GM19463 (cell line): Measurements from ENCODE around the gene EAF1.
"Not testable (repeated sequence)": the region's sequence is repeated elsewhere in the genome, so short reads cannot be mapped to it uniquely, and the experiment has no call there.

Experiments
- ATAC-seq: cut with Tn5 transposase; IDR thresholded peaks from one replicate; pipeline ENCODE4 v1.9.1; 2021; ENCODE audit warnings: mild to moderate bottlenecking, moderate library complexity; ENCODE audit not compliant: unreplicated experiment

The EAF1 gene

GRCh38 chr3:15427182-15427880 is at the start of gene EAF1, which contains the start of gene METTL6:
TSS of gene EAF1 (plus strand) at chr3:15427598. CDS start at chr3:15427780, 182 bp downstream.
TSS of gene METTL6 (minus strand) at chr3:15427544. CDS start at chr3:15426511, 1,033 bp downstream.
- ATAC-seq, result peak; percentile 94

DNA sequence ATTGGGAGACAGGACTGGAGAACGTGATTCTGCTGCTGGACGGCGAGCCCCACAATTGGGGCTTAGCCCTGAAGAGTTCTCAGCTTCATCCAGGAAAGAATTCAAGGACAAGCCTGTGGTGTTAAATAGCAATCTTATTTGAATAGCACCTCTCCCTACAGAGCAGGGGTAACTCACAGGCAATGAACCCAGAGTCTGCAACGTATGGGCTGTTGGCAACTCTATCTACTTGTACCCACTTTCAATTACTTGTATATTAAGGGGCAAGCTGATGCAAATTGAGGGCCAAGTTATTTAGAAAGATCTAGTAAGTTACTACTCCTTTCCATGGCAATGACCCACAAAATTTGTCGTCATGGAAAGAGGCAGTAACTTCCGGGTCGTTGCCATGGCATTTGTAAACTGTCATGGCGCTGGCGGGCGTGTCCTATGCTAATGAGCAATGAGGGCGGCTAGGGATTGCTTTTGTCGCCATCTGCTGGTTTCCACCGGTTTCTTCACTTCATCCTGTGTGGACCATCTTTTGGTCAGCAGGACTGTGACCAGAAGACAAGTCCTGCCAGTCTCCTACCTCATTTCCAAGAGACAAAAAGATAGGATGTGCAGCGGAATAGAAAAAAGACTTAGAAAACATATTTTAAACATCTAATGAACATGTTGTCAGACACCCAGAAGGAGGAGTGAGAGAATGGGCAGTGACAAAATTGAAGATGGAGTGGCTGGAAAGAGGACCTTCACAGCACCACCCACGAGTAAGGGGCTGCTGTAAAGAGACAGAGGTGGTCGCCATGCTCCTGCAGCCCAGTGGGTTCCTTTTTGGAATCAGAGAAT is 49.2 kb upstream of the EAF1 start:
- peak; percentile 93 for ATAC-seq

DNA sequence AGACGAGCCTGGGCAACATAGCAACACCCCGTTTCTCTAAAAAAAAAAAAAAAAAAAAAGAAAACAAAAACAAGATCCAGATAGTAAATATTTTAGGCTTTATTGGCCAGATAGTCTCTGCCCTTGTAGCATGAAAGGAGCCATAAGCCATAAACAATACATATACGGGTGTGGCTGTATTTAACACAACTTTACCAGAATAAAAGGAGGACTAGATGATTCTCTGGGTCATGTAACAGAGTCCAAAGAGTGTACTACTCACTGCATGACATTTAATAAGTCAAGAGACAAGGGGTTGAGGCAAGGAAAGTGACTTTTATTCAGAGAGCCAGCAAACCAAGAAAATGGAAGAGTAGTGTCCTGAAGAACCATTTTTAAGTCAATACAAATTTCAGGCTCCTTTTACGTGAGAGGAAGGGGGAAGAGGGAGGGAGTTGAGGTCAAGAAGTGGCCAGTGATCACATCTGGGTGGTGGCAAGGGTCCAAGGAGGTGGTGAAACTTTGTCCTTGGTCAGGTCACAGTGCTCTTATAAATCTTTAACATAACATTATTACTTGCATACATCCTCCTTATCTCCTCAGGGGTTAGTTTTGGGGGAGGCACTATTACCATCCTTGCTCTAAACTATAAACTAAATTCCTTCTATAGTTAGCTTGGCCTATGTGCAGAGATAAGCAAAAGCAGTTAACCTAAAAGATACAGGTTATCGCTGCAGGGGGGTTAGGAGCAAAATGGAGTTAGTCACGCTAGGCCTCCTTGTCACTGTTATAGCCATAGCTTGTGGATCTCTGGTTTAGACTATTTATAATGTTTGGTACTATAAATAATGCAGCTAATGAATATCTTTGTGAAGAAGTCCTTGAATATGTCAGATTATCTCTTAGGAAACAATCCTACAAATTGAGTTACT is 46.2 kb upstream of the EAF1 start:
- ATAC-seq, result no peak

DNA sequence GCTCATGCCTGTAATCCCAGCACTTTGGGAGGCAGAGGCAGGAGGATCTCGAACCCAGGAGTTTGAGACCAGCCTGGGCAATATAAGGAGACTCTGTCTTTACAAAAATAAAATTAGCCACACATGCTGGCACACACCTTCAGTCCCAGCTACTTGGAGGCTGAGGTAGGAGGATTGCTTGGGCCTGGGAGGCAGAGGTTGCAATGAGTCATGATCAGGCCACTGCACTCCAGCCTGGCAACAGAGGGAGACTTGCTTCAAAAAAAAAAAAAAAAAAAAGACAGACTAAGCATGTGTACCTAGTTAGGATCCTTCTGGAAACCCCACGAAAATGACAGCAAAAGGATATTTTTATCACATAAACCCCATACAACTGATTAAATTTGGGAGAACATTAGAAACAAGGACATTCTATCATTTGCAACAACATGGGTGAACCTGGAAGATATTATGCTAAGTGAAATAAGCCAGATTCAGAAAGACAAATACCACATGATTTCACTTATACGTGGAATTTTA is 44.9 kb upstream of the EAF1 start:
- no peak for ATAC-seq

DNA sequence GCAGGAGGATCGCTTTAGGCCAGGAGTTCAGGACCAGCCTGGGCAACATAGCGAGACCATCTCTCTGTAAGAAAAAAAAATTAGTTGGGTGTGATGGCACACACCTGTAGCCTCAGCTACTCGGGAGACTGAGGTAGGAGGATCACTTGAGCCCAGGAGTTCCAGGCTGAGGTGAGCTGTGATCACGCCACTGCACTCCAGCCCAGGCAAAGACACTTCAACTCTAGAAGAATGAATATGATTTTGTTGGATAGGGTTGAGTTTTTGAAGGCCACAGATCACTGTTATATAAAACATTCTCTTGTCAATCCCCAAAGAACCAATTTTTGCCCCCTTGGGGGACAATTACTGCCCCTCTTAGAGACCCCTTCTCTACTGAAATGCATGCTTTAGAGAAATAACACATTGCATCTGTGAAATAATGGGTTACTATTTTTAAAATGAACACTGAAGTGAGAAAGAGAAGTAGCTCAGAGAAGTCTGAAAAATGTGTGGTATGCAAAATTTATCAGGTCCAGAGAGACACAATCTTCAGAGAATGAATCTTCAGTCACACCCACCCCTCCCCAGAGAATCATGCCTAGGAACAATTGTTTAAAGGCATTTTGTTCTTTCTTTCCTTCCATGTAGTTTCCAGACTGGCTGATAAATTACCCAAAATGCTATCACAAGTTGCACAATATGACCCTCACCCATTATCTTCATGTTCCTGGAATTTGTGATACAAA is 42.7 kb upstream of the EAF1 start:
- peak; percentile 84 for ATAC-seq

- ATAC-seq, result peak; percentile 18
Measured at GRCh38 chr3:15385238-15385695, 42.1 kb upstream of the EAF1 start.

DNA sequence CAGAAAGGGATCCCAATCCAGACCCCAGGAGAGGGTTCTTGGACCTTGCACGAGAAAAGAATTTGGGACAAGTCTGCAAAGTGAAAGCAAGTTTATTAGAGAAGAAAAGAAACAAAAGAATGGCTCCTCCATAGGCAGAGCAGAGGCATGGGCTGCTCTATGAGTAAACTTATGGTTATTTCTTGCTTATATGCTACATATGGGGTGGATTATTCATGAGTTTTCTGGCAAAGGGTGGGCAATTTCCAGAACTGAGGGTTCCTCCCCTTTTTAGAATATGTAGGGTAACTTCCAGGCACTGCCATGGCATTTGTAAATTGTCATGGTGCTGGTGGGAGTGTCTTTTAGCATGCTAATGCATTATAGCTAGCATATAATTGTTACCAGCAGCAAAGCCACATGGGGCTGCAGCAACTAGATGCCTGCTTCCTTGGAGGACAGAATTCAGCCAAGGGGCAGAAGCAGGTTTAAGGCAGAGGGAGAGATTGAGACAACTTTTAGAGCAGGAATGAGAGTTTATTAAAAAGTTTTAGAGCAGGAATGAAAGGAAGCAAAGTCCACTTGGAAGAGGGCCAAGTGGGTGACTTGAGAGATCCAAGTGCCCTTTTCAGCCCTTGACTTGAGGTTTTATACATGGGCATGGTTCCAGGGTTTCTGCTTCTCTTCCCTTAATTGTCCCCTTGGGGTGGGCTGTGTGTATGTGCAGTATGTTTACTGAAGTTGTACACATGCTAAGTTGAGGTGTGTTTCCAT is 41.3 kb upstream of the EAF1 start:
- no peak for ATAC-seq

- not testable (repeated sequence) for ATAC-seq
Measured at GRCh38 chr3:15386654-15386955, 40.8 kb upstream of the EAF1 start.

- no peak for ATAC-seq
Measured at GRCh38 chr3:15387171-15387581, 40.2 kb upstream of the EAF1 start.

DNA sequence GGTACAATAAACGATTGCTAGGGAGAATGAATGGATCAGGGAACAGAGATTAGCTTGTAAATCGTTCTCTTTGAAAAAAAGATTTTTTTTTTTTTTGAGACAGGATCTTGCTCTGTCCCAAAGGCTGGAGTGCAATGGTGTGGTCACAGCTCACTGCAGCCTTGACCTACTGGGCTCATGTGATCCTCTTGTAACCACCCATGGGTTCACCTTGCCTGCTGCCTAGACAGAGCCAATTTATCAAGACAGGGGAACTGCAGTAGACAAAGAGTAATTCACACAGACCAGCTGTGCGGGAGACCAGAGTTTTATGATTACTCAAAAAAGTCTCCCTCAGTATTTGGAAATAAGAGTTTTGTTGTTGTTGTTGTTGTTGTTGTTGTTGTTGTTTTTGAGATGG is 39.7 kb upstream of the EAF1 start:
- no peak for ATAC-seq

- ATAC-seq, result not testable (repeated sequence)
Measured at GRCh38 chr3:15388335-15388734, 39.1 kb upstream of the EAF1 start.

DNA sequence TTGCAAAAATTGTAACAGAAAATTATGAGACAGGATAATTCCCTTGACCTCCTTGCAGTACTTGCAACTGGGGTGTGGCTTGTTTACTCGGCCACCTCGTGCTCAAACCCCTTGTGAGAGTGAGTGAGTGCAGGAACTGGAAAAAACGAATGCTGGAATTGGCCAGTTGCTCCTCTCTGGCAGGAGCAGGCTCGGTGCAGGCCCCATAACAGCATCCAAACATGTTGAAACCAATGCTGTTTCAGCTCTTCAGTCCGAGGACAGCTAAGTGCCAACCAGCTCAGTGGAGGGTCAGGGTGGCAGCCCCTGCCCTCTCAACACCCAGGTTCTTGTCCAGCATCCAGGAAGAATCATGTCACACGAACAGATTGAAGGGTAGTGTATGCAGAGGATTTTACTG is 36.9 kb upstream of the EAF1 start:
- ATAC-seq, result no peak

DNA sequence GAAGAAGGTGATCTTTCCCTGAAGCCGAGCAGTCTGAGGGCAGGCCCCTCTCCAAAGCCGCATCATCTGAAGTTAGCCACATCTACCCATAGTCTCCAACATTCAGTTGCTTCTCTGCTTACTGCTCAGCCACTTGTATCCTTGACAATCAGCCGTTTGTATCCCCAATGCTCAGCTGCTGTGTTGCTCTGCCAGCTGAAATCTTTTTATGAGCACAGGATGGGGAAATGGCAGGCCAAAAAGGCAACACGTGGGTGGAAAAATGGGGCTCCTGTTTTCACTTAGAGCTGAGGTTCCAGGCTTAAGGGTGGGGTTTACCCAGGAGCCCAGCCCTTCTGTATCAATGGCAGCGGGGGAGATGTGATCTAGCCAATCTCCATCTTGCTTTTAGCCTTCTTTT is 36.4 kb upstream of the EAF1 start:
- no peak for ATAC-seq

DNA sequence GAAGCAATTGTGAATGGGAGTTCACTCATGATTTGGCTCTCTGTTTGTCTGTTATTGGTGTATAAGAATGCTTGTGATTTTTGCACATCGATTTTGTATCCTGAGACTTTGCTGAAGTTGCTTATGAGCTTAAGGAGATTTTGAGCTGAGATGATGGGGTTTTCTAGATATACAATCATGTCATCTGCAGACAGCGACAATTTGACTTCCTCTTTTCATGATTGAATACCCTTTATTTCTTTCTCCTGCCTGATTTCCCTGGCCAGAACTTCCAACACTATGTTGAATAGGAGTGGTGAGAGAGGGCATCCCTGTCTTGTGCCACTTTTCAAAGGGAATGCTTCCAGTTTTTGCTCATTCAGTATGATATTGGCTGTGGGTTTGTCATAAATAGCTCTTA is 34.1 kb upstream of the EAF1 start:
- not testable (repeated sequence) for ATAC-seq

GRCh38 chr3:15398731-15399133 is 28.7 kb upstream of the EAF1 start:
- not testable (repeated sequence) for ATAC-seq

DNA sequence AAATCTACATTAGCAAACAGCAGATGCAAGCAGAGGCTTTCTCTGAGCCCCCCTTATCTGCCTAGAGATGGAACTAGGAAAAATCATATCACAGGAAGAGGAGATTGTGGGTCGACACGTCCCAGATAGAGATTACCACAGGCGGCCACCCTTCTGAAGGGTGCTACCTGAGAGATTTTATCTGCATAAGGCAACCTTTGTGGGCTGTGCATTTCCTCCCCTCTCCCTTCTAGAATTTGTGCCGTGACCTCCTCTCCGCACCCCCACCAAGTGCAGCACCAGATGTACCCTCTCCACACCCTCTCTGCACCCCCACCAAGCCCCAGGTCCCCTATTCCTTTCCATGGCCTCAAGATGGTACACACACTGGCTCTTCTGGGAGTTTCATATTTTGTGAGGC is 27.4 kb upstream of the EAF1 start:
- no peak for ATAC-seq

DNA sequence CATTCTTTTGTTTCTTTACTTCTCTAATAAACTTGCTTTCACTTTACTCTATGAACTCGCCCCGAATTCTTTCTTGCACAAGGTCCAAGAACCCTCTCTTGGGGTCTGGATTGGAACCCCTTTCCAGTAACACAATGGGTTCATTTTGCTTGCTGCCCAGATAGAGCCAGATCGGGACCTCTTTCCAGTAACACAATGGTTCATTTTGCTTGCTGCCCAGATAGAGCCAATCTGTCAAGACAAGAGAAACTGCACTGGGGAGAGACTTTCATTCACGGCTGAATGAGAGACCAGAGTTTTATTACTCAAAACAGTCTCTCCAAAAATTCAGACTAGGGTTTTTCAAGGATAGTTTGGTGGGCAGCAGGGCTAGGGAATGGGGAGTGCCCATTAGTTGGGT is 25.5 kb upstream of the EAF1 start:
- no peak for ATAC-seq

GRCh38 chr3:15403495-15403894 is 23.9 kb upstream of the EAF1 start:
- ATAC-seq, result no peak

- ATAC-seq, result no peak
Measured at GRCh38 chr3:15403965-15404364, 23.4 kb upstream of the EAF1 start.

DNA sequence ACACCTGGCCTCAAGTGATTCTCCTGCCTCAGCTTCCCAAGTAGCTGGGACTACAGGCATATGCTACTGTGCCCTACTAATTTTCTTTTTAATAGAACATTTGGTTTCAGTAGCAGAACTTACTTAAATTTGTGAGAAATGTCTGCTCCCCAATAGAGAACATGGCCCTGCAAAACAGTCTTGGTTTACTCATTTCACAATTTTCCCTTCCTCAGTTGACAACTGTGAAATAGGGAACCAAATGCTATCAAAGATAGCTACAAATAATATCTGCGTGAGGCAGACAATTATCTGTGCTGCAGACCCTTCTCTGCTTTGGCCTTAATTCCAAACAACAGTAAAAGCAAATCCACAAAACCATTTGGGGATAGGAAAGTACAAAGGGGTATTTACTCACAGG is 22.6 kb upstream of the EAF1 start:
- no peak for ATAC-seq
